Liver (tissue), 3 donors: ENCODE data around the gene ZNF335.

ENCODE experiments used
- ATF3 ChIP-seq: IDR thresholded peaks from 2 replicates; pipeline ENCODE4 v1.6.1; 2016; ENCODE audit warnings: antibody characterized with exemption
- CTCF ChIP-seq: fragments of 150-350 bp; IDR thresholded peaks from 2 replicates; pipeline ENCODE4 v1.5.1; 2017; ENCODE audit warnings: improper control_type of control experiment, low read depth, low read length; ENCODE audit not compliant: missing input control
- EGR1 ChIP-seq, 2 donors: IDR thresholded peaks; 2 replicates each; pipeline ENCODE4 v1.6.1; 2016 to 2018; ENCODE audit warnings: antibody characterized with exemption in 2 of 2, low read depth in 2 of 2
- FOXA1 ChIP-seq: IDR thresholded peaks from 2 replicates; pipeline ENCODE4 v1.6.1; 2016; ENCODE audit warnings: antibody characterized with exemption
- FOXA2 ChIP-seq: IDR thresholded peaks from 2 replicates; pipeline ENCODE4 v1.6.1; 2016; ENCODE audit warnings: antibody characterized with exemption
- GABPA ChIP-seq, 2 donors: IDR thresholded peaks in 1 of 2; conservative IDR thresholded peaks in 1 of 2; 2 replicates each; pipeline ENCODE4 v1.6.1; 2016; ENCODE audit warnings: antibody characterized with exemption in 2 of 2, mild to moderate bottlenecking in 1 of 2, moderate library complexity in 1 of 2
- HNF4G ChIP-seq: IDR thresholded peaks from 2 replicates; pipeline ENCODE4 v1.6.1; 2016; ENCODE audit warnings: antibody characterized with exemption
- JUND ChIP-seq, 2 donors: IDR thresholded peaks; 2 replicates each; pipeline ENCODE4 v1.6.1; 2016; ENCODE audit warnings: antibody characterized with exemption in 2 of 2
- MAX ChIP-seq: IDR thresholded peaks from 2 replicates; pipeline ENCODE4 v1.6.1; 2016; ENCODE audit warnings: antibody characterized with exemption
- RAD21 ChIP-seq, 2 donors: IDR thresholded peaks; 2 replicates each; pipeline ENCODE4 v1.6.1; 2016; ENCODE audit warnings: antibody characterized with exemption in 2 of 2, mild to moderate bottlenecking in 2 of 2
- SP1 ChIP-seq: IDR thresholded peaks from 2 replicates; pipeline ENCODE4 v1.6.1; 2018; ENCODE audit warnings: antibody characterized with exemption, mild to moderate bottlenecking
- TAF1 ChIP-seq: conservative IDR thresholded peaks from 2 replicates; pipeline ENCODE4 v1.6.1; 2016; ENCODE audit warnings: antibody characterized with exemption, mild to moderate bottlenecking
- YY1 ChIP-seq: IDR thresholded peaks from 2 replicates; pipeline ENCODE4 v1.6.1; 2016; ENCODE audit warnings: antibody characterized with exemption, mild to moderate bottlenecking
- TF ChIP-seq, protein P1 (sequence below): IDR thresholded peaks from 2 replicates; pipeline ENCODE4 v1.6.1; 2016; ENCODE audit warnings: antibody characterized with exemption, mild to moderate bottlenecking
- donor health status: healthy.
- donor health status: healthy.

DNA sequence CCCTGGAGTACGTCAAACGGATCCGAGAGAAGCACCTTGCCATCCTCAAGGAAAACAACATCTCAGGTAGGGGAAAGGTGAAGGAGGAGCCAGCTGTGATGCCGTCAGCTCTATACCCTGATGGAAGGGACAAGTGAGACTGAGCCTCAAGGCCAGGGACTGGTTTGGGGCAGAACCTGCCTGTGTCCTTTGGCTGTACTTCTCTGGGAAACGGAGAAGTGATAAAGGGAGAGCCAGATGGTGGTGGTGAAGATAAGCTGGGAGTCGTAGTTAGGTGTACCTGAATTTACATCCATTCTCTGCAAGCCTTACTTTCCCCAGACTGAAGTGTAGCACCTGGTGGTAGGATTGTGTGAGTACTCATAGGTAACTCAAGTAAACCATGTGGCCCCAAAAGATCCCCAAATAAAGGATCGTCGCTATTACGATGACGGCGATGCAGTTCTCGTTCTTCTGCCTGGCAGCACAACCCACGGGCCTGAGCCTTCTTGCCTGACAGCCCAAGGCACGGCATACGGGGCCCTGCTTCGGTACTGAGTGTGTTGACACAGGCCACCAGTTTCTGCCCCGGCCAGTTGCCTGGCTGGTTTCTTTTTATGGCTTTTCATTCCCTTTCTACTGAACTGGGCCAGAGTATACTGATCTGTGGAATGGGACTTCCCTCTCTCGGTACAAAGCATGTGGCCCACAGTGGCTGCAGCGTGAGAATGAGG lies 26.9 kb downstream of the ZNF335 start:
- TF ChIP-seq RAD21 (IDR thresholded peaks at IDR 0.05) (no peak), CTCF (no peak), YY1 (no peak), TAF1 (no peak), JUND (IDR thresholded peaks at IDR 0.05) (no peak), SP1 (no peak), FOXA1 (no peak), ATF3 (no peak), MAX (no peak), FOXA2 (no peak), HNF4G (no peak), GABPA (IDR thresholded peaks at IDR 0.05 in 1 of 2, conservative IDR thresholded peaks at IDR 0.05 in 1 of 2) (no peak), EGR1 (IDR thresholded peaks at IDR 0.05; ENCODE audit: low read depth in 2 of 2) (no peak)
- TF ChIP-seq, protein P1, sequence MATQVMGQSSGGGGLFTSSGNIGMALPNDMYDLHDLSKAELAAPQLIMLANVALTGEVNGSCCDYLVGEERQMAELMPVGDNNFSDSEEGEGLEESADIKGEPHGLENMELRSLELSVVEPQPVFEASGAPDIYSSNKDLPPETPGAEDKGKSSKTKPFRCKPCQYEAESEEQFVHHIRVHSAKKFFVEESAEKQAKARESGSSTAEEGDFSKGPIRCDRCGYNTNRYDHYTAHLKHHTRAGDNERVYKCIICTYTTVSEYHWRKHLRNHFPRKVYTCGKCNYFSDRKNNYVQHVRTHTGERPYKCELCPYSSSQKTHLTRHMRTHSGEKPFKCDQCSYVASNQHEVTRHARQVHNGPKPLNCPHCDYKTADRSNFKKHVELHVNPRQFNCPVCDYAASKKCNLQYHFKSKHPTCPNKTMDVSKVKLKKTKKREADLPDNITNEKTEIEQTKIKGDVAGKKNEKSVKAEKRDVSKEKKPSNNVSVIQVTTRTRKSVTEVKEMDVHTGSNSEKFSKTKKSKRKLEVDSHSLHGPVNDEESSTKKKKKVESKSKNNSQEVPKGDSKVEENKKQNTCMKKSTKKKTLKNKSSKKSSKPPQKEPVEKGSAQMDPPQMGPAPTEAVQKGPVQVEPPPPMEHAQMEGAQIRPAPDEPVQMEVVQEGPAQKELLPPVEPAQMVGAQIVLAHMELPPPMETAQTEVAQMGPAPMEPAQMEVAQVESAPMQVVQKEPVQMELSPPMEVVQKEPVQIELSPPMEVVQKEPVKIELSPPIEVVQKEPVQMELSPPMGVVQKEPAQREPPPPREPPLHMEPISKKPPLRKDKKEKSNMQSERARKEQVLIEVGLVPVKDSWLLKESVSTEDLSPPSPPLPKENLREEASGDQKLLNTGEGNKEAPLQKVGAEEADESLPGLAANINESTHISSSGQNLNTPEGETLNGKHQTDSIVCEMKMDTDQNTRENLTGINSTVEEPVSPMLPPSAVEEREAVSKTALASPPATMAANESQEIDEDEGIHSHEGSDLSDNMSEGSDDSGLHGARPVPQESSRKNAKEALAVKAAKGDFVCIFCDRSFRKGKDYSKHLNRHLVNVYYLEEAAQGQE: no peak
